ENCODE measurements around the gene PRR11. TPM values are rescaled to one million over a fixed set of nuclear protein-coding genes. Genes with fewer than 3 reads are reported as not detected.

Gene PRR11
- total and polyA plus RNA-seq, 2 of the 8 experiments (the other 6 are each of a cell fraction or from before 2014, with no cell fraction given), result 32.7 to 83.0 TPM

- TF ChIP-seq CHD7 (IDR thresholded peaks at IDR 0.05; ENCODE audit: insufficient replicate concordance, low read length) (no peak), SRF (IDR thresholded peaks at IDR 0.05; ENCODE audit: low read depth, low read length) (no peak), CTCF (IDR thresholded peaks at IDR 0.05; ENCODE audit: control extremely low read depth in 1 of 3, insufficient read depth in 1 of 3, low read depth in 1 of 3, low read length in 3 of 3) (no peak), TBP (IDR thresholded peaks at IDR 0.05; ENCODE audit: low read depth, low read length) (no peak), TAF7 (optimal IDR thresholded peaks at IDR 0.05; ENCODE audit: borderline replicate concordance, low read depth, low read length) (no peak), RFX5 (IDR thresholded peaks at IDR 0.05; ENCODE audit: borderline replicate concordance, low read depth, low read length) (no peak)
Observed at GRCh38 chr17:59160157-59161025, 4.8 kb downstream of the PRR11 start (continued).

Data from H1 (cell line).